HG03565 (cell line): ENCODE data around the gene ACTN1.
"Not testable (repeated sequence)": the region's sequence is repeated elsewhere in the genome, so short reads cannot be mapped to it uniquely, and the experiment has no call there.

Experiments used
- ATAC-seq: cut with Tn5 transposase; IDR thresholded peaks from one replicate; pipeline ENCODE4 v1.9.1; 2021; ENCODE audit warnings: mild to moderate bottlenecking, moderate library complexity; ENCODE audit not compliant: unreplicated experiment

The ACTN1 gene

DNA sequence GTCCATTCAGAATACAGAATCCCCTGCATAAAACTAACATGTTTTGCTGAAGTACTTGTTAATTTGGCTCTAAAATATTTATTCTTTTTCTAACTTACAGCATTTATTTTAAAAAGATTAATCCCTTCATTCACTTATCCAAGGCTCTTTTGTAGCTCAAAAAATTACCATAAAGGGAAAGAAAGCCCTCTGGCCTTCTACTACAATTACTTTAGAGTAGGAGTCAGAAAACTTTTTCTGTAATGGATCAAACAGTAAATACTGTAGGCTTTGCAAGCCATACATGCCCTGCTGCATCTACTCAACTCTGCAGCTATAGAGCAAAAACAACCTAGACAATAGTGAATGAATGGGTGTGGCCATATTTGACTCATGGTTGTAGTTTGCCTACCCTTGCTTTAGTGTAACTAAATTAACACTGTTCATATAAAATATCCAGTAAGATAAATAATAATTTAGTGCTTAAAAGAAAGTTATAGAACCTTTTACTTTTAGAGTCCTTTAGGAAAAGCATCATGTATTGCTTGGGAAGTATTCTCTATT is 112.0 kb downstream of the ACTN1 start:
- no peak for ATAC-seq

DNA sequence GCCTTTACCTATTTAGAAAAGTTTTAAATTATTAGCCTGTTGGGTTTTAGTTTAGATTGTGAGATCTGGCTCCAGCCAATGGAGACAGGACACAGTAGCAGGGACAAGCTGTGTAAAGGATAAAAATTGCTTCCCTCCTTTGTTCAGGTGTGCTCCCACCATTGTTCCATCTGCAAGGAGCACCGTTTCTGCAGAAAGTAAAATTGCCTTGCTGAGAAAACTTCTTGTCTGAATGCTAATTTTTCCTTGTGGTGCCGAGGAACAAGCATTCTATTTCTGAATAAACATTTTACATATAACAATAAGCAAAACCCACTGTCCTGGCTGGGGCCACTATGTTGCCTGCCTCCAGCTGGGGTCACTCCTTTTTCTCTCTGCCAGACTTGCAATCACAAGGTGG is 113.6 kb downstream of the ACTN1 start:
- no peak for ATAC-seq

DNA sequence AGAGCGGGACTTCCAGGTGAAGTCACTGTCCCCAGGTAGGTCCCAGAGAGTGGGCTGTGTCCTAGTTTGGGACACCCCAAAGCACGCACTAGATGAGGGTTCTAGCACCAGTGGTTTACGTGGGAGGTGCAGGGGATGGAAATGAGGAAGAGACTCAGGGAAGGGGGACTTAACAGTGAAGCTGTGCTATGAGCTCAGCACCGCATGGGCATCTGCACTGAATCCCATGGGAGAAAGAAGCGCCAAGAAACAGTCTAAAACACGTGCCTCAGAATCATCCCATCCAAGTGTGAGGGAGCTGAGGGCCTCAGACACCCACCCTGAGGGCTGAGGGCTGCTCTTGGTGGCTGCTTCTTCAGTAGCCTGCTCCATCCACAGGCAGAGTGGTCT is 114.7 kb downstream of the ACTN1 start:
- no peak for ATAC-seq

DNA sequence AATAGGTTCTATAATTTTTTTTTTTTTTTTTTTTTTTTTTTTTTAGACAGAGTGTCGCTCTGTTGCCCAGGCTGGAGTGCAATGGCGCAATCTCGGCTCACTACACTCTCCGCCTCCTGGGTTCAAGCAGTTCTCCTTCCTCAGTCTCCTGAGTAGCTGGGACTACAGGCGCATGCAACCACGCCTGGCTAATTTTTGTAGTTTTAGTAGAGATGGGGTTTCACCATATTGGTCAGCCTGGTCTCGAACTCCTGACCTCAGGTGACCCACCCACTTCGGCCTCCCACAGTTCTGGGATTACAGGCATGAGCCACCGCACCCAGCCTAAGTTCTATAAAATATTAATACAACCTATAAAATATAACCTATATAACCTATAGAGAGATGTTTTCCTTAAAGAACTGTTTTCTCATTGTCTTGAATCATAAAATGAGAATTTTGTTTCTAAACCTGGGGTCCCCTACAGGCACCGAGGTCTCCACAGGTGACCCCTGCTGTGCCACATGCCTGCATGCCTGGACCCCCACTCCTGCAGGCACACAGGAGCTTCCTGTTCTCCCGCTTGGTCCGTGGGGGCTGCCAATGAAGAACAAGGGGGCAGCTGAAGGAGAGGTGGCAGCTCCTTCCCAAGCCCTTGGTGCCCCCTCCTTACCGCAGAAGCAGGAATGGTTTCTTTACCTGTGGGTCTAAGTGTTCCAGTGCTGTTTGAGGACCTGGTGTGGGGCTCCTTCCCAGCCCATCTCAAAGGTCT is 115.3 kb downstream of the ACTN1 start:
- ATAC-seq: no peak

DNA sequence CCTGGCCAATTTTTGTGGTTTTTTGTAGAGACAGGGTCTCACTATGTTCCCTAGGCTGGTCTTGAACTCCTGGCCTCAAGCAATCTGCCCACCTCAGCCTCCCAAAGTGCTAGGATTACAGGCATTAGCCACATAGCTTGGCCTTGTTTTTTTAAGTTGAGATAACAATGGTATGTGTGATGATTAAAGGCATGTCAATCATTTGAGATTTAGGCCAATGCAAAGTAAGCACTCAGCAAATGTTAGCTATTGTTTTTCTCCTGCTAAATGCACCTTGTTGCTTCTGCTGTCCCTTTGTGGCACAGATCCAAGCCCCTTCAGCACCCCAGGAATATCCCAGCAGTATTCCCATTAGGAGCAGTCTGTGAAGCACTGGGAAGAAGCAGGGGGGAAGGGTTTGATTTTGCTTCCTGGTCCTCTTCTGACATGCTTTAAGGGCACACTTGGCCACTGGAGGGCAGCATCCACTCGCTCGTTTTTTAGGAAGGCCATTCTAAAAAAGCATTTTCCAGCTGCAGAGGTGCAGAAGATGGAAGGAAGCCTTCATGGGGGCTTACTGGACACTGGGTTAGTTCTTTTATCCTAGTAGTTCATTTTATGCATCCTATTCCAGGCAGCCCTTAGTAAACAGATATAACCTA is 116.0 kb downstream of the ACTN1 start:
- ATAC-seq: no peak

DNA sequence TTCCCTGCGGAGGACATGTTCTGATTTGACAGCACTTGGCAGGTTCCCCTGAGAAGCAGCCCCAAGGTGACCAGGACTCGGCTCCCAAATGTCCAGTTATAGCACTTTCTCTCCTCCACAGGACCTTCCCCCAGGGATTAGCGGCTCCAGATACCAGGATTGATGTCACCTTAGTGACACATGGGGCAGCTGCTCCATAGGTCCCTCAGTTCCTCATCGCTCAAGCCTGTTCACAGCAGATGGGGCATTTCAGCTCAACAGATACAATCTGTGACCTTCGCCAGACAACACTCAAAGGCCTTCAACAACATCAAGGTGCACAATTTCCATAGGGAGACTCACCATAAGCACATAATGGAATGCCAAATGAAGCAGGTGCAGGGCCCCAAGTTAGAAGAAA is 118.3 kb downstream of the ACTN1 start:
- no peak for ATAC-seq

DNA sequence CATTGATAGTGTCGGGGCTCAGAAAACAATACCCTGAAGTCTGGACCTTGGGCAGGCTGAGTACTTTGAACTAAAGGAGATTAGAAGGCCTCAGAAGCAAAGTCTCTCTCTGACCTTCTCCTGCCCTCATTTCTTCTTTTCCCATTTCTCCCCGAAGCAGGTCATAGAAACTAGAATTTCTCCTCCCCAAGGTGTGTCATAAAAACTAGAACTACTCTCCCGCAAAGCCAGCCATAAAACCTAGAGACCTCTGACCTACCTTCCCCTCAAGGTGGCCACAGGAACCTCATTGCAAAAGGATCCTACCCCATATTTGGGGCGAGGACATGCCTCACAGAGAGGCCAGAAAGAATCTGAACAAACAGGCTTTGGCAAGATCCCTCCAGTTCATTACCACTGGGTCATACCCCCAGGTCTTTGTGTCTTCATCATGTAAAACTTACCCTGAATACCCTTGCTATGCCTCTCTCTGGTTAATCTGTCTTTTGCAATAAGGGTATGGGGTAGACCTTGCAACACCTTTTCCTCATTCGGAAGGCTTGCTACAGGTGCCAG is 121.5 kb downstream of the ACTN1 start:
- ATAC-seq: no peak

DNA sequence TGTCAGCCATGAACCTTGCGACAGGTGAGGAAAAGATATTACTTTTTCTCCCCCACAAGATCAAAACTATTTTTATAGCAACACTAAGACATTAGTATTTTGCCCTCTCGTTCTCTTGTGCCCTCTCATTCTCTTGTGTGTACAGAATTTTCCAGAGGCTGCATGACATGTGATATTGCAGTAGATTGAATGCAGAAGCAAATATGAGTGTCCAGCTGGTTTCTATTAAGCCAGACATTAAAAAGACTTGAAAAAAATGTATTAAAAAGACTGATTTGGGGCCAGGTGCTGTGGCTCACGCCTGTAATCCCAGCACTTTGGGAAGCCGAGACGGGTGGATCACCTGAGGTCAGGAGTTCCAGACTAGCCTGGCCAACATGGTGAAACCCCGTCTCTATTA is 122.5 kb downstream of the ACTN1 start:
- no peak for ATAC-seq

DNA sequence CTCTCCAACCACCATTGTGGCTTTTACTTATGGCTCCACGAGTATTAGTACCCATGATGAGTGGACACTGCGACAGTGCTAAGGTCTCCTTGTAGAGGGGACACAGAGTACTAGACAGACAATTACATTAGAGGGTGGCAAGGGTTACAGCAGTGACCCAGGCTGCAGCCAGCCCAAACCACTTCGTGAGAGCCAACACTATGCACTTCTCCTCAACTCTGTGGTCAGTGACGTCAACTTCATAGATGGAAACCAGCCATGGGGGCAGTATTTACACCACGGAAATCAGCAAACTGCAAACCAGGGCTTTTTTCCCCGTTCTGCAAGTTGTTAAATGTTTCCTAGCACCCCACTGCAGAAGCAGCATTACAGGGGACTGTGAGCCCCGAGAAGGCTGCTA is 124.7 kb downstream of the ACTN1 start:
- ATAC-seq: no peak

DNA sequence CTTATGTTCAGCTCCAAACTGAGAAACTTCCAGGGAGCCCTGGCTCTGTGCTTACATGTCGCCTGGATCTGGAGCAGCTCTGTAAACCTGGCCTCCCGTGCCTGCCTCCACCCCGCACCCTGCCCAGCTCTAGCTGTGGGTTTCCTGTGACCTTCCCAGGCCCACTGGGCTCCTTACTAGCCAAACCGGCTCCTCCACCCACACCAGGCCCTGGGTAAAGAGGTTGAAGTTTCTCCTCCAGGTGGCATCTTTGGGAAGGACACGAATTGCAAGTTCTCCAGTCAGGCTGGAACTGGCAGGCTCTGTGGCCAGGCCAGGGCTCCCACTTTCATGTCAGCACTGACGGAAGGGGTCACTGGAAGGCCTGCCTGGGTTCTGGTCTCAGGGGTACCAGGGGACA is 125.4 kb downstream of the ACTN1 start:
- no peak for ATAC-seq

DNA sequence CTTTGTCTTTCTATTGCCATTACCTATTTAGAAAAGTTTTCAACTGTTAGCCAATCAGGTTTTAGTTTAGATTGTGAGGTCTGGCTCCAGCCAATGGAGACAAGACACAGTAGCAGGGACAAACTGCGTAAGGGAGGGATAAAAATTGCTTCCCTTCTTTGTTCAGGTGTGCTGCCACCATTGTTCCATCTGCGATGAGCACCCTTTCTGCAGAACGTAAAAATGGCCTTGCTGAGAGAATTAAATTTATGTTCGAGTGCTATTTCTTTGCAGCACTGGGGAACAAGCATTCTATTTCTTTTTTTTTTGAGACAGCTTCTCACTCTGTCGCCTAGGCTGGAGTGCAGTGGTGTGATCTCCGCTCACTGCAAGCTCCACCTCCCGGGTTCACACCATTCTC is 126.6 kb downstream of the ACTN1 start:
- not testable (repeated sequence) for ATAC-seq

DNA sequence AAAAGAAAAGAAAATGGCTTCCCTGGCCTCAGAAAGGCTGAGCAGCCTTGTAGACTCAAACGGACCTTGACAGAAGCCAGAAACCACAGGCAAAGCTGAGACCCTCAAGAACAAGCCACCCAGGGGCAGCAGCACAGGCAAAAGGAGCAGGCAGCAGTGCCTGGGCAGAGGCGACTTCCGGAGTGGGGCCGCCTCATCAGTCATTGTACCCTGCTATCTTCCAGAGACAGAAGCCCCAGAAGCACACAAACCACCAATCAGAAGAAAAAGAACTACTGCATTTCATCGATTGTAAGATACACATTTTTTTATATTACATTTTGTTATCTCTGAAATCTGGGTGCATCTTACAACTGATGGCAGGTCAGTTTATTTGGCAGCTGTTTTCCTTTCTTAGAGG is 128.0 kb downstream of the ACTN1 start:
- ATAC-seq: no peak

DNA sequence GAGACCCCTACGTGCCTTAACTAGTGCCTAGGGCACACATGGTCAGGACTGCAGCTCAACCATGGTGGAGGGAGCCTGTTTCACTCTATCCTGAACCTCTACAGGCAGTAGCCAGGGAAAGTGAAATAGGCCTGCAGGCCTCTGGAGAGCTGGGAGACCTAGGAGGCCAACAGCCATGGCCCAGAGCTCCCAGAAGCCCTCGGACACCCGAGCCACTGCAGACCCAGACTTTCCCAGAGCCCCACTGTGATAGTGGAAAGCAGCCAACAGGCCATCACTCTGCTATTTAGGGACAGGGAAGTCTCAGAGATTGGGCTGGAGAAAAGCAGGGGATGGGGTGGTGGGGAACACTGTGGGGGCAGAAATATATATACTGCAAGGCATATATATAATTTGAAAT is 129.7 kb downstream of the ACTN1 start:
- ATAC-seq: no peak

DNA sequence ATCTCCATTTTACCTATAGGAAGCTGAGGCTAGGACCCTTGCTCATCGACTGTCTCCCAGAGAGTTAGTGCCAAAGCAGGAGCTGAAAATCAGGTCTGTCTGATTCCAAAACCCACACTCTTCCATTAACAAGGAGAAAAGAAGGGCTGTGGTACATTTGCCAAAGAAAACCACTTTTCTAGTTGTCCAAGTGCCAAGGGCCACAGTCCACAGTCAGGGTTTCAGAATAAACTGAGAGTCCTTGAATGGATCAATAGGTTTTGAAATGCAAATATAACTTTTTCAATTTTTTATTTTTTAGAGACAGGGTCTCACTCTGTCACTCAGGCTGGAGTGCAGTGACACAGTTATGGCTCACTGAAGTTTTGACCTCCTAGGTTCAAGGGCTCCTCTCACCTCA is 130.8 kb downstream of the ACTN1 start:
- no peak for ATAC-seq

DNA sequence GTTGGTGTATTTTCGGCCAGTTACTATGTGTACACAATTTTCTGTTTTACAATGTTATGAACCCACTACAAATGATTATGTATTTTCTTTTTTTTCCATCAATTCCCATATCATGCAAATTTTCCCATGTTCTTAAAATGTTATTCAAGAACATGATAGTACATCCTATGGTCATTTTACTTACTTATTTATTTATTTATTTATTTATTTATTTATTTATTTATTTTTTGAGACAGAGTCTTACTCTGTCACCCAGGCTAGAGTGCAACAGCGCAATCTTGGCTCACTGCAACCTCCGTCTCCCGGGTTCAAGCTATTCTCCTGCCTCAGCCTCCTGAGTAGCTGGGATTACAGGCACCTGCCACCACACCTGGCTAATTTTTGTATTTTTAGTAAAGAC is 131.5 kb downstream of the ACTN1 start:
- not testable (repeated sequence) for ATAC-seq

DNA sequence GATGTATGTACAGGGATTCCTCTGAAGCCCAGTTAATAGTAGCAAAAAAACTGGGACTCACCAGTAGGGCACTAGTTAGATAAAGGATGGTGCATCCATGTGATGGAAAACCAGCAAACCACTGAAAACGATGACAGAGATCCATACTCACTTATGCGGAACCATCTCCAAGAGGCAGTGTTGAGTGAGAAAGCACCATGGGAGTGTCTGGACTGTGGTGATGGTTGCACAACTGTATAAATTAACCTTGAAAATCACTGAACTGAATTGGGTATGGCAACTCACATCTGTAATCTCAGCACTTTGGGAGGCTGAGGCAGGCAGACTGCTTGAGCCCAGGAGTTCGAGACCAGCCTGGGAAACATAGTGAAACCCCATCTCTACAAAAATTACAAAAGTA is 132.6 kb downstream of the ACTN1 start:
- ATAC-seq: no peak

DNA sequence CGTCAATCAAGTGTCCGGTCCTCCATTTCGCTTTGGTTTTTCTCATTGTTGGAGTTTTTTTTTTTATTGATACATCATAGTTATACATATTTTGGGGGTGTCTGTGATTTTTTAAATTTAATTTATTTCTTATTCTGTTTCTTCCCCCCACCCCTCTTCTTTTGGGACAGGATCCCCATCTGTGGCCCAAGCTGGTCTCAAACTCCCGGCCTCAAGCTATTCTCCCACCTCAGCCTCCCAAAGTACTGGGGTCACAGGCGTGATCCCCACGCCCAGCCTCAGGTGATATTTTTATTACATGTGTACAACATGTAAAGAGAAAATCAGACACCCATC is 134.9 kb downstream of the ACTN1 start:
- no peak for ATAC-seq

DNA sequence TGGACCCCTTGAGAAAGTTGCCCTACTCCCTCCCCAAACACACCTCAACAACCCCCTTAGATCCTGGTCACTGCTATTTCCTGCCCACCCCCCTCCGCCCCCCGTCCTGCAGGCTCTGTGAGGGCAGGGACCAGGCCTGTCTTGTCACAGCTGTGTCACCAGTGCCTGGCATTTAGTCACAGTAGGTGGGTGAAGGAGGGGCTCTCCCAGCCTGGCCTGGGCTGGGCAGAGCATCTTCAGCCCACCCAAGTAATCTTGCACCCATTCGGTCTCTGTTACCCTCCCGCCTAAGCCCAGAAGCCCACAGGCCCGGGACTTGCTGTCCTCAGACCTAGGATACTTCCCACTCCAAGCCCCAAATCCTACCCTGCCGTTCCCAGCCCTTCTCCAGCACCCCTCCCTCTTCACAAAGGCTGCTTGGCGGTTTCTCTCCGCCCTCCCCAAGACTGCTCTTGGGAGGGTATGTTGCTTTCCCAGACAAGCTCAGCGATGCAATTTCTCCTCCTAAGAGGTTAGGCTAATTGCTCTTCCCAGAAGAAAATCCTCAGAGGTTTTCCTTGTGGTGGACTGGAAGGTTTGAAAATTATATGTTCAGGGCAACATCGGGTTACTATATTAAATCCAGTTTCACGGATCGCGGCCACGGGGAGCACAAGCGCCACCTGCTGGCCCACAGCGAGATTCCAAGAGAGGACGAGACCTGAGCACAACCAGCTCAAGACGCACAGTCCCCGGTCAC is 135.5 kb downstream of the ACTN1 start:
- ATAC-seq: no peak

DNA sequence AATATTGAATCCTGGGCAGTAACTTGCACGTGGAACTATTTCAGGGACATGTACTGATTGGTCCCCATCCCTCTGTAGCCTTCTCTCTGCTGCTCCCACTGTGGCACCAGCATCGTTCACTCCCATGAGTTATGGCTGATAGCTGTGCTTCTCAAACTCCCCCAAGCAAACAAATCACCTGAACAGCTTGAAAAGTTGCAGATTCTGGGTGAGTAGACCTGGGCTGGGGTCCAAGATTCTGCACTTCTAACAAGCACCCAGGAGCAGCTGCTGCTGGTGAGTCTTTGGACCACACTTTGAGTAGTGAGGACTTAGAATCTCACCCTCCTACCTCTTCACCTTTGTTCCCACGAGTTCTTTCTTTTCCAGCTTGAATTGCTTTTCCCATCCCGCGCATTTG is 136.8 kb downstream of the ACTN1 start:
- no peak for ATAC-seq

DNA sequence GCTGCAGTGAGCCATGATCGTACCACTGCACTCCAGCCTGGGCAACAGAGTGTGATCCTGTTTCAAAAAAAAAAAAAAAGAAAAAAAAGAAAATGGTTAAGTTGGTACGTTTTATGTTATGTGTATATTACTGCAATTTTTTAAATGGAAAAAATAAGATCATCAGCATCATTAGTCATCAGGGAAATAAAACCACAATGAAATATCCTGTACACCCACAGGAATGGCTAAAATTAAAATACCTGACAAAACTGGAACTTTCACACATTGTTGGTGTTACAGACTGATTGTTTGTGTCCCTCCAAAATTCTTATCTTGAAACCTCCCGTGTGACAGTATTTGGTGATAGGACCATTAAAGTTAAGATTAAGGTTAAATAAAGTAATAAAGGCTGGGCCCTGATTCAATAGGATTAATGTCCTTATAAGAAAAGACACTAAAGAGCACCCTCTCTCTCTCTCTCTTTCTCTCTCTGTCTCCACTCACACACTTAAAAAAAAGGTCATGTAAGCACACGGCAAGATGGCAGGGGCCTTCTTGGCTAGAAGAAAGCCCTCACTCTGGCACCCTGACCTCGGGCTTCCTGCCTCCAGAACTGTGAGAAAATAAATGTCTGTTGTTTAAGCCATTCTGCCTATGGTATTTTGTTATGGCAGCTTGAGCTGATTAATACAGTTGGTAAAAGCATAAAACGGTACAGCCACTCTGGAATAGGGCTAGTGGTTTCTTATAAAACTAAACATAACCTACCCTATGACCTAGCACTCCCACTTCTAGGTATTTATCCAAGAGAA is 137.9 kb downstream of the ACTN1 start:
- ATAC-seq: no peak

DNA sequence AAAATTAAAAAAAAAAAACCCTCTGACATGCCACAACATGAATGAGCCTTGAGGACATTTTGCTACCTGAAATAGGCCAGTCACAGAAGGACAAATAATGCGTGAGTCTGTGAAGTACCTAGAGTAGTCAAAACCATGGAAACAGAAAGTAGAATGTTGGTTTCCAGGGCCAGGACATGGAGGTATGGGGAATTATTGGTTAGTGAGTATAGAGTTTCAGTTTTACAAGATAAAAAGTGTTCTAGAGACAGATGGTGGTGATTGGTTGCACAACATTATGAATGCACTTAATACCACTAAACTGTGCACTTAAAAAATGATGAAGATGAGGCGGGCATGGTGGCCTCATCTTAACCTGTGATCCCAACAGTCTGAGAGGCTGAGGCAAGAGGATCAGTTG is 138.6 kb downstream of the ACTN1 start:
- ATAC-seq: no peak
